HepG2 (cell line): ENCODE results near the gene STOM. TPM values are rescaled to one million over a fixed set of nuclear protein-coding genes. Genes with fewer than 3 reads are reported as not detected.

ENCODE experiments used
- BCL6 ChIP-seq: IDR thresholded peaks from 2 replicates; pipeline ENCODE4 v1.6.1; 2016; ENCODE audit warnings: missing genetic modification reagents, missing compliant biosample characterization
- CCAR2 ChIP-seq: fragments of 200-400 bp; formaldehyde crosslinking; optimal IDR thresholded peaks from 2 replicates; pipeline ENCODE3; 2018; ENCODE audit warnings: low read depth, mild to moderate bottlenecking, low read length, moderate library complexity
- HDAC2 ChIP-seq: sonication (generic); formaldehyde crosslinking; IDR thresholded peaks from 2 replicates; pipeline ENCODE4 v1.4.0; 2020; ENCODE audit warnings: missing genetic modification reagents
- ISL2 ChIP-seq: sonication (generic); formaldehyde crosslinking; IDR thresholded peaks from 2 replicates; pipeline ENCODE4 v1.5.0; 2020; ENCODE audit warnings: missing genetic modification reagents
- KLF15 ChIP-seq: sonication (generic); formaldehyde crosslinking; IDR thresholded peaks from 2 replicates; pipeline ENCODE4 v1.8.1; 2023; ENCODE audit warnings: borderline replicate concordance, mild to moderate bottlenecking, inconsistent platforms, missing genetic modification reagents, mixed read lengths
- MTA1 ChIP-seq: sonication (generic); formaldehyde crosslinking; IDR thresholded peaks from 2 replicates; pipeline ENCODE4 v1.4.0; 2020; ENCODE audit warnings: missing genetic modification reagents, mild to moderate bottlenecking, borderline replicate concordance
- POLR2G ChIP-seq: fragments of 200-400 bp; formaldehyde crosslinking; IDR thresholded peaks from 2 replicates; pipeline ENCODE4 v1.6.1; 2018; ENCODE audit warnings: mild to moderate bottlenecking, low read depth, low read length, moderate library complexity
- RAD21 ChIP-seq: fragments of 450-650 bp; formaldehyde crosslinking; IDR thresholded peaks from 2 replicates; pipeline ENCODE4 v1.5.0; 2020; ENCODE audit warnings: mild to moderate bottlenecking
- SMC3 ChIP-seq: IDR thresholded peaks from 2 replicates; pipeline ENCODE4 v1.6.1; 2011; ENCODE audit warnings: low read length, improper control_type of control experiment
- SNAPC2 ChIP-seq: sonication (generic); formaldehyde crosslinking; IDR thresholded peaks from 2 replicates; pipeline ENCODE4 v1.8.1; 2022; ENCODE audit warnings: mild to moderate bottlenecking, missing genetic modification reagents
- ZBTB38 ChIP-seq: sonication (generic); formaldehyde crosslinking; IDR thresholded peaks from 2 replicates; pipeline ENCODE4 v1.5.1; 2020; ENCODE audit warnings: mild to moderate bottlenecking, missing genetic modification reagents
- ZBTB7A ChIP-seq: sonication (generic); formaldehyde crosslinking; IDR thresholded peaks from 2 replicates; pipeline ENCODE4 v1.8.0; 2022; ENCODE audit warnings: mild to moderate bottlenecking, missing genetic modification reagents
- ZNF138 ChIP-seq: sonication (generic); formaldehyde crosslinking; IDR thresholded peaks from 2 replicates; pipeline ENCODE4 v1.5.0; 2020; ENCODE audit warnings: mild to moderate bottlenecking, low read depth, missing genetic modification reagents
- ZNF34 ChIP-seq: sonication (generic); formaldehyde crosslinking; IDR thresholded peaks from 2 replicates; pipeline ENCODE4 v1.4.0; 2020; ENCODE audit warnings: mild to moderate bottlenecking, missing genetic modification reagents, borderline replicate concordance
- ZNF768 ChIP-seq: sonication (generic); formaldehyde crosslinking; IDR thresholded peaks from 2 replicates; pipeline ENCODE4 v1.4.0; 2020; ENCODE audit warnings: missing genetic modification reagents
- polyA plus RNA-seq, 8 experiments: library from polyadenylated mRNA; depleted of rRNA in 3 of 8; stranded (reverse) in 7 of 8; unstranded in 1 of 8; fragments of >200 nt; fragmentation: Illumina TruSeq in 4 of 8; extraction: Trizol in 4 of 8; gene quantifications; 2 replicates each; pipeline versions ENCODE4 v1.2.1 to v1.2.3, GENCODE V29; 2011 to 2016; ENCODE audit warnings: low read depth in 4 of 8, missing spikeins in 1 of 8, mixed read lengths in 1 of 8; ENCODE audit not compliant: insufficient read depth in 1 of 8
- total RNA-seq, 5 experiments: library from RNA; depleted of rRNA; stranded (reverse); fragments of >200 nt; fragmentation: Illumina TruSeq; extraction: Trizol; gene quantifications; 2 replicates each; pipeline ENCODE4 v1.2.3, GENCODE V29; 2016; ENCODE audit warnings: low read depth in 1 of 5
- TF ChIP-seq, protein P1 (sequence below), 2 experiments: sonication (generic) in 1 of 2; formaldehyde crosslinking in 1 of 2; IDR thresholded peaks; 2 replicates each; pipeline versions ENCODE4 v1.6.1 to v1.9.0; 2014 to 2022; ENCODE audit warnings: antibody characterized with exemption in 1 of 2, borderline replicate concordance in 1 of 2, inconsistent platforms in 1 of 2, low read depth in 1 of 2, missing genetic modification reagents in 1 of 2
- TF ChIP-seq, protein P2 (sequence below): sonication (generic); formaldehyde crosslinking; IDR thresholded peaks from 2 replicates; pipeline ENCODE4 v1.5.0; 2020; ENCODE audit warnings: missing genetic modification reagents, mild to moderate bottlenecking, borderline replicate concordance
- TF ChIP-seq, protein P3 (sequence below): sonication (generic); formaldehyde crosslinking; IDR thresholded peaks from 2 replicates; pipeline ENCODE4 v1.4.0; 2020; ENCODE audit warnings: missing genetic modification reagents, mild to moderate bottlenecking, borderline replicate concordance
- TF ChIP-seq, protein P4 (sequence below): sonication (generic); formaldehyde crosslinking; IDR thresholded peaks from 2 replicates; pipeline ENCODE4 v1.4.0; 2020; ENCODE audit warnings: missing genetic modification reagents

The STOM gene
- total and polyA plus RNA-seq, 2 of the 13 experiments (the other 11 are each of a cell fraction or from before 2014, with no cell fraction given), result 43.6 to 165 TPM

DNA sequence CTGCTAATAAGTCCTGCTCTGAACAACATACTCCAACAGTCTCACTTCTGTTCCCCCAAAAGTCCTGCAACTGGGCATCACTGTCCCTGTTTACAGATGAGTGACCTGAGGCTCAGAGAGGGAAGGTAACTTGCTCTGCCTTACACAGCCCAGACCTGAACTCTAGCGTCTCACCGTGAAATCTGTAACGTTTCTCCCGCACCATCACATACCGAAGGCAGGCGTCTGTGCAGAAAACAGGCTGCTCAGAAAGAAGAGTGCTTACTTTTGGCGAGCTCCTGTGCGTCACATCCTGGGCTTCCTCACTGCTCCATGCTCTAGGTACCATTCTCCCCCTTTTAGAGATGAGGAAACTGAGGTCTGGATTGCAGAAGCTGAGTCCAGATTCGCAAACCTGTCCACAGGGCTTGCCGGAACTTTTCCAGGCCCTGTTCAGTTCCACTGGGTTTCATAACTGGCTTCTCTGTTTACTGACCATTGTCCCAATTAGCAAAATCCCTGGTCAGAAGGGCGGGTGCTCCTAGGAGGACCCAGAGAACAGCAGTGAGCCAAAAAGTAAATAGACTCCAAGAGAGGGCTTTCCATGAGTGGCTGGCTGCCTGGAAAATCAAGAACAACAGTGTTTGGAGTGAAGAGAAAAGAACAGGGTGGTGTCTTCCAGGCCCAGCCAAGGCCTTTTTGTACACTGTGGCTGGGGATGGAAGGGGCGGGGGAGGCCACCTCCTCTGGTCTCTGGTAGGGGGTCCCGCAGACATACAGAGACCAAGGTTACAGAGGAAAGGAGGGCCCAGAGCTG is 75.0 kb downstream of the STOM start (continued):
- no peak for TF ChIP-seq ZNF138 (CRISPR knock-in tag)
- TF ChIP-seq ZBTB7A (CRISPR knock-in tag), result 0 out of 2 replicates have a peak, but pooled peaks have one; percentile 25
- TF ChIP-seq ZBTB38 (CRISPR knock-in tag), result peak; percentile 85
- TF ChIP-seq BCL6 (CRISPR knock-in tag), result peak; percentile 78
- peak; percentile 30; the same call in 1 of the 2 replicates for TF ChIP-seq POLR2G
- TF ChIP-seq ZNF768, result peak; percentile 80
- 0 out of 2 replicates have a peak, but pooled peaks have one; percentile 42 for TF ChIP-seq SNAPC2 (CRISPR knock-in tag)
- no peak for TF ChIP-seq ZNF34
- TF ChIP-seq, protein P1, sequence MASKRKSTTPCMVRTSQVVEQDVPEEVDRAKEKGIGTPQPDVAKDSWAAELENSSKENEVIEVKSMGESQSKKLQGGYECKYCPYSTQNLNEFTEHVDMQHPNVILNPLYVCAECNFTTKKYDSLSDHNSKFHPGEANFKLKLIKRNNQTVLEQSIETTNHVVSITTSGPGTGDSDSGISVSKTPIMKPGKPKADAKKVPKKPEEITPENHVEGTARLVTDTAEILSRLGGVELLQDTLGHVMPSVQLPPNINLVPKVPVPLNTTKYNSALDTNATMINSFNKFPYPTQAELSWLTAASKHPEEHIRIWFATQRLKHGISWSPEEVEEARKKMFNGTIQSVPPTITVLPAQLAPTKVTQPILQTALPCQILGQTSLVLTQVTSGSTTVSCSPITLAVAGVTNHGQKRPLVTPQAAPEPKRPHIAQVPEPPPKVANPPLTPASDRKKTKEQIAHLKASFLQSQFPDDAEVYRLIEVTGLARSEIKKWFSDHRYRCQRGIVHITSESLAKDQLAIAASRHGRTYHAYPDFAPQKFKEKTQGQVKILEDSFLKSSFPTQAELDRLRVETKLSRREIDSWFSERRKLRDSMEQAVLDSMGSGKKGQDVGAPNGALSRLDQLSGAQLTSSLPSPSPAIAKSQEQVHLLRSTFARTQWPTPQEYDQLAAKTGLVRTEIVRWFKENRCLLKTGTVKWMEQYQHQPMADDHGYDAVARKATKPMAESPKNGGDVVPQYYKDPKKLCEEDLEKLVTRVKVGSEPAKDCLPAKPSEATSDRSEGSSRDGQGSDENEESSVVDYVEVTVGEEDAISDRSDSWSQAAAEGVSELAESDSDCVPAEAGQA (IDR thresholded peaks at IDR 0.05; ENCODE audit: low read depth), result 0 out of 2 replicates have a peak, but pooled peaks have one; percentile 17
- TF ChIP-seq, protein P1 (CRISPR knock-in tag; IDR thresholded peaks at IDR 0.05; ENCODE audit: borderline replicate concordance), result no peak
- TF ChIP-seq RAD21 (CRISPR knock-in tag), result no peak
- TF ChIP-seq, protein P2, sequence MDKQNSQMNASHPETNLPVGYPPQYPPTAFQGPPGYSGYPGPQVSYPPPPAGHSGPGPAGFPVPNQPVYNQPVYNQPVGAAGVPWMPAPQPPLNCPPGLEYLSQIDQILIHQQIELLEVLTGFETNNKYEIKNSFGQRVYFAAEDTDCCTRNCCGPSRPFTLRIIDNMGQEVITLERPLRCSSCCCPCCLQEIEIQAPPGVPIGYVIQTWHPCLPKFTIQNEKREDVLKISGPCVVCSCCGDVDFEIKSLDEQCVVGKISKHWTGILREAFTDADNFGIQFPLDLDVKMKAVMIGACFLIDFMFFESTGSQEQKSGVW (CRISPR knock-in tag), result no peak
- no peak for TF ChIP-seq MTA1 (CRISPR knock-in tag)
- TF ChIP-seq ISL2 (CRISPR knock-in tag), result no peak
- TF ChIP-seq KLF15 (CRISPR knock-in tag), result no peak
- TF ChIP-seq, protein P3, sequence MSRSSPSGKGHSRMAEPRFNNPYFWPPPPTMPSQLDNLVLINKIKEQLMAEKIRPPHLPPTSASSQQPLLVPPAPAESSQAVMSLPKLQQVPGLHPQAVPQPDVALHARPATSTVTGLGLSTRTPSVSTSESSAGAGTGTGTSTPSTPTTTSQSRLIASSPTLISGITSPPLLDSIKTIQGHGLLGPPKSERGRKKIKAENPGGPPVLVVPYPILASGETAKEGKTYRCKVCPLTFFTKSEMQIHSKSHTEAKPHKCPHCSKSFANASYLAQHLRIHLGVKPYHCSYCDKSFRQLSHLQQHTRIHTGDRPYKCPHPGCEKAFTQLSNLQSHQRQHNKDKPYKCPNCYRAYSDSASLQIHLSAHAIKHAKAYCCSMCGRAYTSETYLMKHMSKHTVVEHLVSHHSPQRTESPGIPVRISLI, result no peak
- no peak for TF ChIP-seq SMC3
- TF ChIP-seq, protein P4, sequence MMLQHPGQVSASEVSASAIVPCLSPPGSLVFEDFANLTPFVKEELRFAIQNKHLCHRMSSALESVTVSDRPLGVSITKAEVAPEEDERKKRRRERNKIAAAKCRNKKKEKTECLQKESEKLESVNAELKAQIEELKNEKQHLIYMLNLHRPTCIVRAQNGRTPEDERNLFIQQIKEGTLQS (CRISPR knock-in tag), result no peak
- peak; percentile 15 for TF ChIP-seq CCAR2
- TF ChIP-seq HDAC2 (CRISPR knock-in tag), result peak; percentile 87
